Right atrium auricular region (tissue), 2 donors: Measurements from ENCODE around the gene TOR4A. TPM values are rescaled to one million over a fixed set of nuclear protein-coding genes. Genes with fewer than 3 reads are reported as not detected.

Experiments used
- DNase-seq: peaks from one replicate; pipeline ENCODE4 v3.0.0-alpha.2; 2019; ENCODE audit warnings: low spot score
- H3K27ac ChIP-seq, 2 donors: fragments of 200-600 bp; sonication (generic); 1 replicate in 1 of 2; 2 replicates in 1 of 2; pipeline ENCODE4 v1.5.1; 2016 to 2019
- H3K27me3 ChIP-seq, 2 donors: fragments of 200-600 bp; sonication (generic); one replicate each; pipeline versions ENCODE4 v1.5.1 to v1.6.0; 2017 to 2019
- H3K36me3 ChIP-seq: fragments of 200-600 bp; sonication (generic); one replicate; pipeline ENCODE4 v1.5.1; 2016
- H3K4me1 ChIP-seq, 2 donors: fragments of 200-600 bp; sonication (generic); one replicate each; pipeline versions ENCODE4 v1.5.1 to v1.6.0; 2017 to 2019
- H3K4me3 ChIP-seq, 2 donors: fragments of 200-600 bp; sonication (generic); 1 replicate in 1 of 2; 2 replicates in 1 of 2; pipeline ENCODE4 v1.5.1; 2017 to 2019; ENCODE audit warnings: mild to moderate bottlenecking in 1 of 2, moderate library complexity in 1 of 2
- H3K9me3 ChIP-seq, 2 donors: fragments of 200-600 bp; sonication (generic); one replicate each; pipeline ENCODE4 v1.5.1; 2019
- CTCF ChIP-seq, 2 donors: fragments of 200-600 bp; sonication (generic); IDR thresholded peaks; one replicate each; pipeline ENCODE4 v1.5.1; 2019; ENCODE audit warnings: antibody characterized with exemption in 2 of 2
- total RNA-seq, 2 donors: library from RNA; depleted of rRNA; stranded (reverse); fragments of >200 nt; gene quantifications; one replicate each; pipeline ENCODE4 v1.1.0, GENCODE V29; 2016

TOR4A gene
- total RNA-seq, 2 donors from 2014 or later = 9.4 to 16.8 TPM

- peaks cover 48% of the 10 kb centered on the region for H3K36me3 ChIP-seq
- H3K27me3 ChIP-seq = no peaks in the 10 kb centered on the region
- no peak for DNase-seq
- H3K27ac ChIP-seq = peak overlapping the region; percentile 78 to 83
- H3K4me1 ChIP-seq = peaks cover 0 to 52% of the 10 kb centered on the region in 2 donors
- H3K9me3 ChIP-seq = no peaks in the 10 kb centered on the region
- no peak for TF ChIP-seq CTCF (IDR thresholded peaks at IDR 0.05)
- H3K4me3 ChIP-seq = peak overlapping the region; percentile 3 to 35
These were observed 8.2 kb upstream of the TOR4A start for GRCh38 chr9:137269231-137269772.

GRCh38 chr9:137270929-137271695, 6.4 kb upstream of the TOR4A start:
- Histone ChIP-seq H3K27me3 (no peaks in the 10 kb centered on the region), H3K9me3 (no peaks in the 10 kb centered on the region), H3K27ac (peak overlapping the region; percentile 27 to 49), H3K4me1 (peaks cover 0 to 70% of the 10 kb centered on the region in 2 donors), H3K4me3 (no peak overlapping the region), H3K36me3 (peaks cover 37% of the 10 kb centered on the region)
- no peak for DNase-seq
- no peak for TF ChIP-seq CTCF (IDR thresholded peaks at IDR 0.05)

GRCh38 chr9:137271696-137272076, 5.8 kb upstream of the TOR4A start:
- no peak for TF ChIP-seq CTCF (IDR thresholded peaks at IDR 0.05)
- Histone ChIP-seq H3K36me3 (peaks cover 31% of the 10 kb centered on the region), H3K27me3 (no peaks in the 10 kb centered on the region), H3K4me3 (no peak overlapping the region), H3K27ac (peak overlapping the region; percentile 27 to 49), H3K4me1 (peaks cover 0 to 76% of the 10 kb centered on the region in 2 donors), H3K9me3 (no peaks in the 10 kb centered on the region)
- no peak for DNase-seq

GRCh38 chr9:137272241-137273094, 5.1 kb upstream of the TOR4A start:
- Histone ChIP-seq H3K9me3 (no peaks in the 10 kb centered on the region), H3K27me3 (no peaks in the 10 kb centered on the region), H3K27ac (peak overlapping the region; percentile 27 to 49), H3K36me3 (peaks cover 23% of the 10 kb centered on the region), H3K4me3 (no peak overlapping the region), H3K4me1 (peaks cover 0 to 83% of the 10 kb centered on the region in 2 donors)
- no peak for DNase-seq
- TF ChIP-seq CTCF (IDR thresholded peaks at IDR 0.05) = no peak

- no peak for DNase-seq
- Histone ChIP-seq H3K9me3 (no peaks in the 10 kb centered on the region), H3K27me3 (no peaks in the 10 kb centered on the region), H3K4me3 (no peak overlapping the region), H3K4me1 (peaks cover 0 to 87% of the 10 kb centered on the region in 2 donors), H3K36me3 (peaks cover 21% of the 10 kb centered on the region), H3K27ac (no peak overlapping the region)
- no peak for TF ChIP-seq CTCF (IDR thresholded peaks at IDR 0.05)
These were observed 4.4 kb upstream of the TOR4A start for GRCh38 chr9:137273095-137273490.
